Activated CD4-positive, CD25-positive, alpha-beta regulatory T cell treated with anti-CD3 and anti-CD28 coated beads, Interleukin-2, amount 50 U/mL, for 24 hours (primary cell): ENCODE measurements around the gene CCDC88C.
"Not testable (repeated sequence)": the region's sequence is repeated elsewhere in the genome, so short reads cannot be mapped to it uniquely, and the experiment has no call there.

Source experiments
- ATAC-seq, 2 donors: fragments of 150-1000 bp; cut with Tn5 transposase; one replicate each; pipeline ENCODE4 v1.10.0; 2021; ENCODE audit warnings: mild to moderate bottlenecking in 1 of 2, moderate library complexity in 1 of 2

Gene CCDC88C

GRCh38 chr14:91417120-91417982 is at the start of gene CCDC88C:
TSS of gene CCDC88C (minus strand) at chr14:91417820. CDS start at chr14:91417690, 130 bp downstream.
- peak; percentile 57 to 62 for ATAC-seq

- no peak for ATAC-seq
Measured at GRCh38 chr14:91466192-91466591, 48.6 kb upstream of the CCDC88C start.

- no peak for ATAC-seq
Measured at GRCh38 chr14:91464615-91465205, 47.1 kb upstream of the CCDC88C start.

- no peak for ATAC-seq
Measured at GRCh38 chr14:91458612-91459011, 41.0 kb upstream of the CCDC88C start.

GRCh38 chr14:91456283-91456682 is 38.7 kb upstream of the CCDC88C start:
- ATAC-seq, result no peak

GRCh38 chr14:91454580-91454979 is 37.0 kb upstream of the CCDC88C start:
- ATAC-seq, result no peak

GRCh38 chr14:91454155-91454554 is 36.5 kb upstream of the CCDC88C start:
- ATAC-seq, result no peak

GRCh38 chr14:91453744-91454143 is 36.1 kb upstream of the CCDC88C start:
- no peak for ATAC-seq

GRCh38 chr14:91444335-91445020 is 26.9 kb upstream of the CCDC88C start:
- no peak for ATAC-seq

- ATAC-seq, result no peak
Measured at GRCh38 chr14:91439345-91439744, 21.7 kb upstream of the CCDC88C start.

- ATAC-seq, result no peak
Measured at GRCh38 chr14:91438845-91439244, 21.2 kb upstream of the CCDC88C start.

GRCh38 chr14:91436266-91436665 is 18.6 kb upstream of the CCDC88C start:
- not testable (repeated sequence) for ATAC-seq

GRCh38 chr14:91429385-91429784 is 11.8 kb upstream of the CCDC88C start:
- no peak for ATAC-seq

- ATAC-seq, result not testable (repeated sequence)
Measured at GRCh38 chr14:91428931-91429330, 11.3 kb upstream of the CCDC88C start.

GRCh38 chr14:91425531-91425944 is 7.9 kb upstream of the CCDC88C start:
- not testable (repeated sequence) for ATAC-seq

- no peak for ATAC-seq
Measured at GRCh38 chr14:91424813-91425530, 7.4 kb upstream of the CCDC88C start.

GRCh38 chr14:91420686-91421085 is 3.1 kb upstream of the CCDC88C start:
- no peak for ATAC-seq

GRCh38 chr14:91419451-91419850 is 1.8 kb upstream of the CCDC88C start:
- no peak for ATAC-seq

- peak; percentile 9 to 12 for ATAC-seq
Measured at GRCh38 chr14:91419044-91419397, 1.4 kb upstream of the CCDC88C start.

GRCh38 chr14:91418387-91419043 is 895 bp upstream of the CCDC88C start:
- ATAC-seq, result peak; percentile 20 to 22

GRCh38 chr14:91417983-91418386 is 365 bp upstream of the CCDC88C start:
- ATAC-seq, result peak; percentile 37 to 42

- no peak for ATAC-seq
Measured at GRCh38 chr14:91416744-91417119, 888 bp downstream of the CCDC88C start.
